Panc1 (cell line): ENCODE results near the gene FARP2. TPM values are rescaled to one million over a fixed set of nuclear protein-coding genes. Genes with fewer than 3 reads are reported as not detected.

Experiments used
- ATAC-seq: fragments of 200-7000 bp; cut with Tn5 transposase; 2 replicates; pipeline ENCODE4 v1.9.1; 2020; ENCODE audit warnings: mild to moderate bottlenecking, moderate library complexity
- BruUV-seq: library from RNA; stranded (reverse); fragments of 400-500 nt; replicated peaks from 2 replicates; lab custom pipeline; 2021; lab: Mats Ljungman, UMichigan
- CTCF ChIA-PET: fragments of 300-600 bp; sonication (Branson Sonifier 250); formaldehyde crosslinking; loops from one replicate; lab custom pipeline; 2022; ENCODE audit warnings: antibody characterized with exemption; lab: Charles Lee
- POLR2A ChIA-PET: fragments of 300-600 bp; sonication (Branson Sonifier 250); formaldehyde crosslinking; loops from one replicate; lab custom pipeline; 2022; ENCODE audit warnings: antibody characterized with exemption; lab: Charles Lee
- DNase-seq: peaks from one replicate; pipeline ENCODE4 v3.0.0-alpha.2; 2010; ENCODE audit warnings: low read depth, low spot score
- H3K27ac ChIP-seq: 2 replicates; pipeline ENCODE4 v1.5.1; 2011; ENCODE audit warnings: mild to moderate bottlenecking, low read length, inconsistent platforms
- H3K27me3 ChIP-seq: fragments of 200-500 bp; sonication (Bioruptor generic); 2 replicates; pipeline ENCODE4 v1.6.0; 2014; ENCODE audit warnings: low read length, inconsistent platforms; ENCODE audit not compliant: control insufficient read depth, insufficient read depth
- H3K36me3 ChIP-seq: fragments of 200-500 bp; sonication (Bioruptor generic); 2 replicates; pipeline ENCODE4 v1.5.1; 2014; ENCODE audit warnings: inconsistent platforms, mild to moderate bottlenecking, low read length, moderate library complexity; ENCODE audit not compliant: control insufficient read depth, insufficient read depth
- H3K4me1 ChIP-seq: 2 replicates; pipeline ENCODE4 v1.5.1; 2011; ENCODE audit warnings: inconsistent platforms, mild to moderate bottlenecking, low read length, moderate library complexity; ENCODE audit not compliant: control insufficient read depth, insufficient read depth
- H3K4me3 ChIP-seq, 2 experiments: 2 replicates each; pipeline ENCODE4 v1.5.1; 2011 to 2012; ENCODE audit warnings: low read depth in 2 of 2, low read length in 2 of 2, mild to moderate bottlenecking in 2 of 2, inconsistent platforms in 1 of 2, moderate library complexity in 1 of 2
- H3K9me3 ChIP-seq: fragments of 200-500 bp; sonication (Bioruptor generic); 2 replicates; pipeline ENCODE4 v1.5.1; 2014; ENCODE audit warnings: low read depth, mild to moderate bottlenecking, inconsistent platforms, low read length, moderate library complexity; ENCODE audit not compliant: control insufficient read depth, insufficient read depth
- CTCF ChIP-seq: fragments of 450-650 bp; IDR thresholded peaks from 2 replicates; pipeline ENCODE4 v1.5.1; 2017; ENCODE audit warnings: mild to moderate bottlenecking
- POLR2AphosphoS5 ChIP-seq: IDR thresholded peaks from 2 replicates; pipeline ENCODE4 v1.6.1; 2012; ENCODE audit warnings: mild to moderate bottlenecking, low read depth, low read length, moderate library complexity
- REST ChIP-seq, 2 experiments: IDR thresholded peaks; 2 replicates each; pipeline ENCODE4 v1.6.1; 2011 to 2012; ENCODE audit warnings: low read depth in 2 of 2, control low read depth in 1 of 2, low read length in 1 of 2, mild to moderate bottlenecking in 1 of 2, moderate library complexity in 1 of 2; ENCODE audit not compliant: insufficient read depth in 1 of 2
- SIN3A ChIP-seq: IDR thresholded peaks from 2 replicates; pipeline ENCODE4 v1.6.1; 2012; ENCODE audit warnings: low read depth, mild to moderate bottlenecking, low read length, moderate library complexity, borderline replicate concordance; ENCODE audit not compliant: insufficient read depth
- TCF7L2 ChIP-seq: IDR thresholded peaks from 2 replicates; pipeline ENCODE4 v1.6.1; 2011; ENCODE audit warnings: mild to moderate bottlenecking, low read depth, low read length, inconsistent platforms
- in situ Hi-C: cut with HindIII; loops from 2 replicates; pipeline ENCODE4 v1.10.0; 2016; ENCODE audit warnings: low sequenced_read_pairs, low pct_unique_long_range_greater_than_20kb
- intact Hi-C: fragments of 100-400 bp; cut with micrococcal nuclease; formaldehyde crosslinking; loops from one replicate; pipeline ENCODE4 v1.10.0; 2022; ENCODE audit not compliant: unreplicated experiment
- total RNA-seq: library from RNA; stranded (reverse); gene quantifications from one replicate; pipeline ENCODE4 v1.2.1, GENCODE V29; 2021; ENCODE audit not compliant: unreplicated experiment

Gene FARP2
- total RNA-seq, 1 experiment from 2014 or later, result 80.3 TPM

GRCh38 chr2:241466230-241466629 lies 110.1 kb downstream of the FARP2 start:
- ATAC-seq (no peak), DNase-seq (no peak)
- no peaks in the 10 kb centered on the region for H3K27me3 ChIP-seq
- intact Hi-C loops (no loop called here), in situ Hi-C loops (no loop called here)
- no peak for TF ChIP-seq POLR2AphosphoS5
- no peak for TF ChIP-seq SIN3A
- no peak for TF ChIP-seq REST (IDR thresholded peaks at IDR 0.05; ENCODE audit: insufficient read depth in 1 of 2, low read depth in 2 of 2, low read length in 1 of 2)
- no peak for TF ChIP-seq TCF7L2
- no peak for TF ChIP-seq CTCF
- H3K4me3 ChIP-seq, result no peak overlapping the region
- H3K9me3 ChIP-seq, result no peaks in the 10 kb centered on the region
- H3K36me3 ChIP-seq, result no peaks in the 10 kb centered on the region
- no peaks in the 10 kb centered on the region for H3K4me1 ChIP-seq
- ChIA-PET CTCF (no interaction called here), POLR2A (interaction anchor here (0.7 kb wide), 1 partner anchor 29 kb away, joined by 4 read pairs; no protein-coding TSS in a partner anchor)
- no TSS peak for BruUV-seq
- H3K27ac ChIP-seq, result no peak overlapping the region

- BruUV-seq, result no TSS peak
Measured at GRCh38 chr2:241467777-241468475, 111.8 kb downstream of the FARP2 start.

More at GRCh38 chr2:241467777-241468475, 111.8 kb downstream of the FARP2 start:
- no peak overlapping the region for H3K4me3 ChIP-seq
- no peak overlapping the region for H3K27ac ChIP-seq
- H3K27me3 ChIP-seq, result no peaks in the 10 kb centered on the region
- H3K9me3 ChIP-seq, result no peaks in the 10 kb centered on the region
- in situ Hi-C loops (no loop called here), intact Hi-C loops (no loop called here)
- no peaks in the 10 kb centered on the region for H3K4me1 ChIP-seq
- ATAC-seq (no peak; the same call in 1 of the 2 replicates), DNase-seq (no peak)
- CTCF ChIA-PET, result no interaction called here
- POLR2A ChIA-PET, result no interaction called here
- TF ChIP-seq CTCF, result no peak
- TF ChIP-seq POLR2AphosphoS5, result no peak
- TF ChIP-seq SIN3A, result no peak
- no peak for TF ChIP-seq TCF7L2
- H3K36me3 ChIP-seq, result no peaks in the 10 kb centered on the region
